ENCODE measurements around the gene NDUFS1.

DNA sequence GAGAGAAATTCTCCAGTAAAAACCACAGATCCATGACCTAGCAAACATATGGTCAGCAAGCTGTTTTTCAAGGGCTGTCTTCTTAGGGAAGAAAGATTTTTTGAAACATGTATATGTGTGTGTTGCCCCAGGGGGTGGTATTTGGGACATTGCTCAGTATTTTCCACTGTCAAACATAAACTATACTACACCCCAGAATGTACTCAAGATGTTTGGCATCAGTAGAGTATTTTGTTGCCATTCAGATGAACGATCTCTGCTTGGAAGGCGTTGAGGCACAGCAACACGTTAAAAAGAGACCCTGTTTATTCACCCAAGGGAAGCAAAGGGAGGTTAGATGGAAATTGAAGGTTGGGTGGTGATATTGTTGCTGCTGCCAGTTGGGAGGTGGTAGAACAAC is 30.4 kb upstream of the NDUFS1 start:
- TF ChIP-seq CTCF (IDR thresholded peaks at IDR 0.05): no peak
- TF ChIP-seq POLR2A (IDR thresholded peaks at IDR 0.05): no peak

Measured in transverse colon (tissue), 3 donors.